ENCODE data around the gene TTC27. TPM values are rescaled to one million over a fixed set of nuclear protein-coding genes. Genes with fewer than 3 reads are reported as not detected.
A peak's percentile ranks its signal among the peaks of the same experiment; 100 is the strongest.
"Not testable (repeated sequence)": the region's sequence is repeated elsewhere in the genome, so short reads cannot be mapped to it uniquely, and the experiment has no call there.

The TTC27 gene
- total RNA-seq, 1 donor from 2014 or later, result 68.4 TPM

DNA sequence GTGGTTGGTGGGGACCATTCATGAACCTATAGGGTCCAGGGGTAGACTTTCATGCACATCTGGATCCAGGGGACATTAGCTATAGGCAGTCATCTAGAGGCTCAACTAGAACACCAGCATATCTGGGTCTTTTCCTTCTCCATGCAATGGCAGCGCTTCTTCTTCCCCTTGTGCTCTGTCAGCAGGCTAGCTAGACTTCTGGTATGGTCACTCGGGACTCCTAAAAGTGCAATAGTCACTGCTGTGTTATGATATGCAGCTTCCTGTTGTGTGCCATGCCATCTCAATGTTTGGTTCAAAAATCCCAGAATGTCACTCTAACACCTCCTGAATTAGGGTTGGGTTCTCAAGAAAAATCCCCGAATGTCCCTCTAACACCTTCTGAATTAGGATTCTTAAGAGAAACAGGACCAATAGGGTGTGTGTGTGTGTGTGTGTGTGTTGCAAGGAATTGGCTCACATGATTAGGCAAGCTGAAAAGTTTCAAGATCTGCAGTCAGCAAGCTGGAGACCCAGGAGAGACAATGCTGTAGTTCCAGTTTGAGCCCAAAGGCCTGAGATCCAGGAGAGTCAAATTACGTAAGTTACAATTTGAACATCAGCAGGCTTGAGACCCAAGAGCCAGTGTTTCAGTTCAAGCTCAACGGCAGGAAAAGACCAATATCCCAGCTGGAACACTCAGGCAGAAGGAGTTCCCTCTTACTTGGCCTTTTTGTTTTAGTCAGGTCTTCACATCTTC lies 221.8 kb downstream of the TTC27 start:
- no peak for DNase-seq (ENCODE audit: low spot score)

DNA sequence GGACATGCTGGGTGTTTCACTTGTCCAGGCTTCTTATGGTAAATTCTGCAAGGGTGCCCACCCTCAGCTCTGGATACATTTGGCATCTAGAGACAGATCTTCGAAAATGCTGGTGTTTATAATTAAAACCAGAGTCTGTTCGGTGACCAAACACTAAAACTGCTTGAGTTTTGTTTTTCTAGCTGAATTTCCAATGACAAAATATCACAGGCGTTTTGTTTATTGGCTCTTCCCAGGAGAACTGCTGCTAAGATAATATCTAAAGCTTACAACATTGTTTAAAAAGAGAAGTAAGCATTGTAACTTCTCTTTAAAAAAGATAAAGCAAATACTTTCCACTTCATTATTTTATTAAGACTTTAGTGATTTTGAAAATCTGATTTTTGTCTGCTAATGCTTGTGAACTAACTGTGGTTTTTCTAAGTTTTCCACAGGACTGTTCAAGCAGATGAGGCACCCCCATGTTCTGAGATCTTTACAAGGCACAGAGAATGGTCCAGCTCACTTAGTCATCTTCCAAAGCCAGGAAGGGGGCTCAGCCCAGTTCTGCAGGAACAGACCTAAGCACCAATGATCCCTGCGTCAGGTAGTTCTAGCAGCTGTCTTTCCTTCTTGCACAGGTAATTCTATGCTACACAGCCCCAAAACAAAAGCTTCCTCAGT lies 224.1 kb downstream of the TTC27 start:
- DNase-seq (ENCODE audit: low spot score), result no peak

DNA sequence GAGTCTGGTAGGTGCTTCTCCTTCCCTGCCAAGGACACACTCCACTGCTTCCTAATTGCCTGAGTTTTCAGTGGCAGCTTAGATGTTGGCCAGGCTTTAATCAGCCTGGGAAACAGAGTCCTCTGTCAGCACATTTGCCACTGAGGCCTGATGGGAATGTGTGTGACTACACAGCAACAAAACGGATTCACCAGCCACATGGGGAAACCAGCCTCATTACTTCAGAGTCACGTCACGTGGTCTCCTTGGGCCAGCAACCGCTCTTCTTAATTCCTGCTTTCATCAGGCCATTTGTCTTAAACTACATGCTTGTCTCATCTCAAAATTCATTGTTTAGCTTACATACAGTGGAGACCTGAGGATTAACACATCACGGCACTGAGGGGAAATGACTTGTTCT lies 225.0 kb downstream of the TTC27 start:
- DNase-seq (ENCODE audit: low spot score), result no peak

DNA sequence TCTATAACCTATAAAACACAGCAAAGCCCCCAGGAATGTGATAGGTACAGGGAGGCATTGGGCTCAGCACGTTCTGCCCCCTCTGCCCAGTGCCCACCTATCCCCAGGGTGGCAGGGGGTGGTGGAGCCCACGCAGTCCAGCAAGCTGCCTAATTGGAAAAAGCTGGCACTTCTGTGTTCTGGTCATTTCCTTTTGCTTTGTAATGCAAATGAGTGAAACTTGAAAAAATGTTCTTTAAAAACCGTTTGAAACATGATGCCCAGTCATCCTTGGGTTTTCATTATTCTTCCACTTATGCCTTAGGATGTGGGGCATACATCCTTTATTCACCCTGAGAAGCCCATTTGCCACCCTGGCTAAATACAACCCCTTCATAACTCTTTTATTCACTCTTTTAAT lies 229.0 kb downstream of the TTC27 start:
- no peak for DNase-seq (ENCODE audit: low spot score)

DNA sequence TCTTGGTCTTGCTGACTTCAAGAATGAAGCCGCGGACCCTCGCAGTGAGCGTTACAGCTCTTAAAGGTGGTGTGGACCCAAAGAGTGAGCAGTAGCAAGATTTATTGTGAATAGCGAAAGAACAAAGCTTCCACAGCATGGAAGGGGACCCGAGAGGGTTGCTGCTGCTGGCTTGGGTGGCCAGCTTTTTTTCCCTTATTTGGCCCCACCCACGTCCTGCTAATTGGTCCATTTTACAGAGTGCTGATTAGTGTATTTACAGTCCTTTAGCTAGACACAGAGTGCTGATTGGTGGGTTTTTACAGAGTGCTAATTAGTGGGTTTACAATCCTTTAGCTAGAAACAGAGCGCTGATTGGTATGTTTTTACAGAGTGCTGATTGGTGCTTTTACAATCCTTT lies 230.9 kb downstream of the TTC27 start:
- no peak for DNase-seq (ENCODE audit: low spot score)

DNA sequence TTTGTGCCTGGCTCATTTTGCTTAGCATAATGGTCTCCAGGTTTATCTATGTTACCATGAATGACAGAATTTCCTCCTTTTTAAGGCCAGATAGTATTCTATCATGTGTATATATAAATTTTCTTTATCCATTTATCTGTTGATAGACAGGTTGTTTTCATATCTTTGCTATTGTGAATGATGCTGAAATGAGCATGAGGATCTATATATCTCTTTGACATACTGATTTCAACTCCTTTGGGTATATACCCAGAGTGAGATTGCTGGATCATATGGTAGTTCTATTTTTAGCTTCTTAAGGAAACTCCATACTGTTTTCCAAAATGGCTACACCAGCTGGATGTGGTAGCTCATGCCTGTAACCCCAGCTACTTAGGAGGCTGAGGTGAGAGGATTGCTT lies 232.5 kb downstream of the TTC27 start:
- DNase-seq (ENCODE audit: low spot score), result no peak

DNA sequence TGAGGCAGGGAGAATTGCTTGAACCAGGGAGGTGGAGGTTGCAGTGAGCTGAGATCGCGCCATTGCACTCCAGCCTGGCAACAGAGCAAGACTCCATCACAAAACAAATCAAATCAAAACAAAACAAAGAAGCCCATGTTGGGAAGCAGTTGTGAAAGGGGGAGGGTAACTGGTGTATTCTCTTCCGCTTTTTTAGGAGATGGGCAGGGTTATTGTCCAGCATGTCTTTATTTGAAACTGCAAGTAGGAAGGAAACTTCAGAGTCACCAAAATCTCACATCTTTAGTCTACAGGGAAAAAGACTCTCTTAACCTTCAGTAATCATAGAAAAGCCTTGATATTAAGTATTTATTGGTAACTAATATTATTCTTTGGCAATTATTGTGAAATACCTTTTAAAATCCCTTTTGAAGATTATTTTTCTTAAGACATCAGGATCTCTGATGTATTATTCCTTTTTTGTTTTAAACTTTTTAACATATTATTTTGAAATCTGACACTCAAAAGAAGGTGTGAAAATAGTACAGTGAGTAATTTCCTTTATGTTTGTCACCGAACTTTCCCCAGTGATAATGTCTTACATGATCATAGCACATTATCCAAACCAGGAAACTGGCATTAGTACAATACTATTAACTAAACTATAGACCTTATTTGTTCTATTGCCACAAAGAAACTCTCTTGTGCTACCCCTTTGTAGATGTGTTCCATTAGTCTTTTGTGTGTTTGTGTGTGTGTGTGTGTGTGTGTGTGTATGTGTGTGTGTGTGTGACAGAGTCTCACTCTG lies 234.6 kb downstream of the TTC27 start:
- no peak for DNase-seq (ENCODE audit: low spot score)

DNA sequence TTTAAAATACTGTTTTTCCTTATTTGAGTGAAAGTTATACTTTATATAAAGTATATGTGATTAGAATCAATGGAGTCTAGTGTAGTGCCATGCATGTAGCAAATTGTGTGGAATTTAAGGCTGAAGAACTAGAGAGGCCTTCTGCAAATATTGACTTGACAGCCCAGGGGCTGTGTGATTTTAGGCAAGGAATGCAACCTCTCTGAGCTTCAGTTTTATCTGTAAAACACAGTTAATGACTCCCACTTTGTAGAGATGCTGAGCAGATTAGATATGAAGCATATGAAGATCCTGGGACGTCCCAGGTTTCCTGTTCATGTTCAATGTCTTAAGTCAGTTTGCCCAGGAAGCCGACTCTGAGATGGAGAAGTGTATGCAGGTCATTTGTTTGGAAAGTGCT lies 235.5 kb downstream of the TTC27 start:
- no peak for DNase-seq (ENCODE audit: low spot score)

DNA sequence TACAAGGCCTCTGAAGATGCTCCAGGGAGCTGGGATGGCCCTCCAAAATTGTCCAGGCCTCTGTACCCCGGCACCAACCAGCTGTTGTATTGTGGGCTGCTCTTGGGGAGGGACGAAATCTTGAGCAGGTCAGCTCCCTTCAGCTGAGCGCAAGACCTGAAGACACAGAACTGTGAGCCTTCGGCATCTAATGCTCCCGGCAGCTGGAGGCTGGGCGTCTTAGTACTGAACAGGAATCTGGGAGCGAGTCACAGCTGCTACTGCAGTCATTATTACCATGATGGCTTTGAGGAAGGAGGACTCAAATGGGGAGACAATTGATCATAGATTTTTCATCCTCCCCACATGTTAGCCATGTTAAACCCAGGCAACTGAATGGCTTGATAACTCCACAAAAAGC lies 236.0 kb downstream of the TTC27 start:
- DNase-seq (ENCODE audit: low spot score), result peak; percentile 12

DNA sequence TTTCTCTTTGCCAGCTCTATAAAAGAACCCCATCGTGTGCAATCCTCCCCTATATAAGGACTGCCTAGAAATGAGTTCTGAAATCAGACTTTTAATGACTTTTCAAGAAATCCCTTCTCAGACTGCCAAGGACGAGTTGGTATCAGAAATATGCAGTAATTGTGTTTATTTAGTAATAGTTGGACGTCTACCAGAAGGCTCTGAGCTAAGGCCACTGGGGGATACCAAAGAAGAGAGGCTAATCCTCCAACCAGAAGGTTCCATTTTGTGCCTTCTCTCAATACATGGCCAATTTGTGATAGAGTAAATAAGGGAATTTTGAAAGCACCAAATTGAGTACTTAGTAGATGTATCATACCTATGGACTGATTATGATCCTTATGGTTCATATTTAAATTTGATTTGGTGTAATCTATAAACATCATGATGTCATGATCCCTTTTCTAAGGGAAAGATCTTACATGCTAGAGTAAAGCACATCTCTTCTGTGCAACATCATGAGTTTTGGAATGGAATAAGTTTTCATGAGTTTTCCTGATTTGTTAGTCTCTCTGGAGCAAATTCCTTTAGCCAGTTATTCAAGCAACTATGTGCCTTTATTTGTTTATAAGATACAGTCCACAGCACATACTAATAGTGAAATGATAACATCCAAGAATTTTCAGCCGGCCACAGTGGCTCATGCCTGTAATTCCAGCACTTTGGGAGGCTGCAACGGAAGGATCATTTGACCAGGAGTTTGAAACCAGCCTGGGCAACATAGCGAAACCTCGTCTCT lies 236.7 kb downstream of the TTC27 start:
- peak; percentile 54 for DNase-seq (ENCODE audit: low spot score)

DNA sequence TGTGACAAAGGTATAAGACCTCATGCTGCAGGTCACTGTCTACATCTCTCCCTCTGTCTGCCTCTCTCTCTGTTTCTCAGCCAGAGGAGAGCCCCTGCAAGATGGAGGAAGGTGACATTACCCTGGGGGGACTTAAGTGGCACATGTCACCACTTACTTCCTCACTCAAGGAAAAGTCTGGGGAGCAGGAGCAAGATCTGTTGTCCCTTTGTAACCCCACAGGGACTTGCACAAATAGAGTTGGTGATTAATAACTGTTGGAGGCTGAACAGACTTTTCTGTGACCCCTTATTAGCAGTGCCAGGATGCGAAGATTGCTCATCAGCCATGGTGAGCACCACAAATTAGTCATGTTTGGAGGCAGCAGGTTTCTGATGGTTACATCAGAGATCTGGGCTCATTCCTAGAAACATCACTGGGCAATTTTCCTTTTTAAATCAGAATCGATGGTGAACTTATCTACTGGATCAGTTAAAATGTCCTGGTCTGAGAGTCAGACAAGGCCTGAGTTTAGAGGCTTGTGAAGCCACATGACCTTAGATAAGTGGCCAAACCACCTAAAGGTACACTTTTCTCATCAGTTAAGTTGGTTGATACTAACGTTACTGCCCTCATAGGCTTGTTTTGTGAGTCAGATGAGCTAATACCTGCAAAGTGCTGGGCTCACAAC lies 237.7 kb downstream of the TTC27 start:
- DNase-seq (ENCODE audit: low spot score), result no peak

DNA sequence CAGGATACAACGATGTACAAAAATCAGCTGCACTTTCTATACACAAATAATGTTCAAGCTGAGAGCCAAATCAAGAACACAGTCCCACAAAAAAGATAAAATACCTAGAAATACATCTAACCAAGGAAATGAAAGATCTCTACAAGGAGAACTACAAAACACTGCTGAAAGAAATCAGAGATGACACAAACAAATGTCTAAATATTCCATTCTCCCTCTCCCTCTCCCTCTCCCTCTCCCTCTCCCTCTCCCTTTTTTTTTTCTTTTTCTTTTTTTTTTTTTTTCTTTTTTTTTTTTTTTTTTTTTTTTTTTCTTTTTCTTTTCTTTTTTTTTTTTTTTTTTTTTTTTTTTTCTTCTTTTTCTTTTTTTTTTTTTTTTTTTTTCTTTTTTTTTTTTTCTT lies 238.6 kb downstream of the TTC27 start:
- not testable (repeated sequence) for DNase-seq (ENCODE audit: low spot score)

All from umbilical cord (tissue), 2 donors.